Stimulated activated CD4-positive, alpha-beta T cell treated with anti-CD3 and anti-CD28 coated beads, Interleukin-12 subunit alpha, Interleukin-12 subunit beta, amount 100 ng/mL, for 48 hours (primary cell): Measurements from ENCODE around the gene GDF9.

Experiments
- DNase-seq, 3 donors: peaks; one replicate each; pipeline ENCODE4 v3.0.0-alpha.2; 2020; ENCODE audit warnings: low read depth in 2 of 3, low spot score in 1 of 3

GDF9 gene

DNA sequence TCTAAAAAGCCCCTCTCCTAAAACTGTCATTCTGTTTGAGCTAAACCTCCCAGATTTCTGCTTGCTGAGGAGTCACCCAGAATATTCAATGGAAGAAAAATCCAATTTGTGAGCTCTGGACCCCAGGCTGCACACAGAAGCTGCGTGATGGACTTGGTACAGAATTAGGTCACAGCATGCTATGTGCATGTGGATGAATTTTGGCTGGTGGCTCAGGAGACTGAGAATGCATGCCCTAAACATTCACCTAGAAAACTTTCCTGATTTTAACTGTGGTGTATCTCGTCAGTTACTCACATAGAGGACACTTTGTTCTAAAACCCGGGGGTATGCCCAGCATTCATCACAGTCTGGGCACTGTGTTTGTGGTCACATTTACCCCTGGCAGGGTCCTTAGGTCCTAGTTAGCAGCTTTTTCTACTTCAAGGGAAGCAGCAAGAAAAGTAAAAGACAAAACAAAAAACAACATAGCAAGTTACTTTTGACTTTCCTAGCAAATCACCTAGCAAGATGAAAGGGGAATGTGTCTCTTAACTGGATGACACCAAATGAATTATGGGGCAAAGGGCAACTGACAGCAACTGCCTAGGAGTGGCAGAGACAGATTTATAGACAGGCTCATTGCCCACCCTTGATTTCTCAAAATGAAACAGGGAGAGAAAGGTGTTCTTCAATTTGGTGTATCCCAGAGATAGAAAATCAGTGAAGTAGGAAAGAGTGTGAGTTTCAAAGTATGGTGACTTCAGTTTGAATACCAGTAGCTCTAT, 27.6 kb downstream of the GDF9 start:
- DNase-seq, result no peak

DNA sequence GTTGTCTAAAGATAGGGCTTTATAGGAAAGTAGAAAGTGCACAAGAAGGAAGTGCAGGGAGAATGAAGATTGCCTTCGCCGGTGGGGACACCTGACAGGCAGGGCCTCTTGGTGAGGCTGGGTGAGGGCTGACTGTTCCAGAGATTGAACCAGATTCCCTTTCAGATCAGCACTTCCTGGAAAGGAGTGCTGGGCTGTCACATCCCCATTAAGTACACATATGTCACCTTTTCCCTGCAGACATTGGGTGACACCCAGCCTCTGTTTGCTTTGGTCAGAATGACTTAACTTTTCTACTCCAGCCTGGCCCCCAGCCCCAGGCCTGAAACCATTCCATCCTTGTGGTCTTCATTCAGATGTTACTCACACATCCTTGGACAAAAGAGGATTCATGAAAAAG, 28.4 kb downstream of the GDF9 start:
- no peak for DNase-seq

DNA sequence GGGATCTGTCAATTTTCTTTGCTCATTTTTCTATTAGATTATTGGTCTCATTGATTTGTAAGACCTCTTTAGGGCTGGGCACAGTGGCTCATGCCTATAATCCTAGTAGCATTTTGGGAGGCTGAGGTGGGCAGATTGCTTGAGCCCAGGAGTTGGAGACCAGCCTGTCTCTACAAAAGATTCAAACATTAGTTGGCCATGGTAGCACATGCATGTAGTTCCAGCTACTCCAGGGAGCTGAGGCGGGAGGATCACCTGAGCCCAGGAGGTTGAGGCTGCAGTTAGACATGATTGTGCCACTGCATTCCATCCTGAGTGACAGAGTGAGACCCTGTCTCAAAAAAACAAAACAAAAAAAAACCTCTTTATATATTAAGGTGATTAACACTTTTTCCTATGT, 29.4 kb downstream of the GDF9 start:
- DNase-seq, result no peak

DNA sequence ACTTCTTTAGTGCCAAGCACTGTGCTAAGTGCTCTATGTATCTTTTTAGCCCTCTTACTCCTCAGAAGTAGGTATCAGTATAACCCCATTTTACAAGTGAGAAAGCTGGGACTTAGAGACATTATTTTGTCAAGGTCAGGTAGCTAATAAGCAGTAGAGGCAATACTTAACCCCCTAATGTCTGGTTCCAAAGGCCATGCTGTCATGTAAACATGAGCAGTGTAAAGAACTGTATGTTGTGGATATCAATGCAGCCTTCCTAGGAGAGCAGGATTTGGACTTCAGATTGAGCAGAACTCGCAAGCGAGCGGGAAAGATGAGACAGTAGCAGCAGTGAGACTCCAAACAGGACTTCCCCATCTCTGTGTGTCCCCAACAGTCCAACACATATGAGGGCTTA, 32.2 kb downstream of the GDF9 start:
- no peak for DNase-seq

DNA sequence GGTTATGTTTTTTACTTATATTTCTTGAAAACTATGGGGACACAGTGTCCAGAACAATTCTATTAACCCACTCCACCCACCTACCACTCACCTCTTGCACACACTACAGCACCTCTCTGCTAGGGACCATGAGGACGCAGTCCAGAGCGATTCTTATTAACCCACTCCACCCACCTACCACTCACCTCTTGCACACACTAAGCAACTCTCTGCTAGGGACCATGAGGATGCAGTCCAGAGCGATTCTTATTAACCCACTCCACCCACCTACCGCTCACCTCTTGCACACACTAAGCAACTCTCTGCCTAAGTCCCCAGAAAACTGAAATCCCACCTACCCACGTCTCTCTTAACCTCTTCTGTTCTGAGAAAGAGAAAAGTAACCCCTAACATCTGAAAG, 33.7 kb downstream of the GDF9 start:
- DNase-seq, result no peak

DNA sequence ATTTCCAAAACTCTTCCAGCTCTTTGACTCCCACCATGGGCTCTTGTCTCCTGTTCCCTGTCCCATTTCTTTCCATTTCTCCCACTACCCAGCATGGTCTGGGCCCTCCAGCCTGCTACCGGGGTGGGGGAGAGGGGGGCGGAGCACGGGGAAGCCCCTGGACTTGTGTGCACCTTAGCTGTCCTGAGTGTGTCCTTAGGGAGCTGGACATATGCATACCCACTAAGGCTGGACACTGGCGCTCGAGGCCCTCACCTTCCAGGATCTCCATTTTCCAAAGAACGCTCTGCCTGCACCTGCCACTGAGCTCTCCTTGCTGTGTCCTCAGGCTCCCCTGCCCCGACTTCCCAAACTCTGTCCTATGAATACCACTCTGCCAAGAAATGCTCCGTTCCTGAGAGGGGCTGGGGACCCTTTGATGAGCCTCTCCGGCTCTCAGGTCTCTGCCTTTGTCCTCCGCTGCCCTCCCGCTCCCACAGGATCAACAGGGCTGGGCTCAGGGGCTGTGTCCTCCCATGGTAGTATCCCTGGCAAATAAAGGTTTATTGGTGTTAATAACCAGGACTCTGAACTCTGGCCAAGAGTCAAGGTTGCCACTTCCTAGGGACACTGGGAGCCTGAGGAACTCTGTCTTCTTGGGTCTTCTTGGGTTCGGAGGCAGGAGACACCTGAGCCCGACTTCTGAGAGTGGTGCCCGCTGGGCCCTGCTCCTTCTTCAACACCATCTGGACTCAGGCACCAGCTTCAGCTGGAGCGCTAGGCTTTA, 35.0 kb downstream of the GDF9 start:
- no peak for DNase-seq

DNA sequence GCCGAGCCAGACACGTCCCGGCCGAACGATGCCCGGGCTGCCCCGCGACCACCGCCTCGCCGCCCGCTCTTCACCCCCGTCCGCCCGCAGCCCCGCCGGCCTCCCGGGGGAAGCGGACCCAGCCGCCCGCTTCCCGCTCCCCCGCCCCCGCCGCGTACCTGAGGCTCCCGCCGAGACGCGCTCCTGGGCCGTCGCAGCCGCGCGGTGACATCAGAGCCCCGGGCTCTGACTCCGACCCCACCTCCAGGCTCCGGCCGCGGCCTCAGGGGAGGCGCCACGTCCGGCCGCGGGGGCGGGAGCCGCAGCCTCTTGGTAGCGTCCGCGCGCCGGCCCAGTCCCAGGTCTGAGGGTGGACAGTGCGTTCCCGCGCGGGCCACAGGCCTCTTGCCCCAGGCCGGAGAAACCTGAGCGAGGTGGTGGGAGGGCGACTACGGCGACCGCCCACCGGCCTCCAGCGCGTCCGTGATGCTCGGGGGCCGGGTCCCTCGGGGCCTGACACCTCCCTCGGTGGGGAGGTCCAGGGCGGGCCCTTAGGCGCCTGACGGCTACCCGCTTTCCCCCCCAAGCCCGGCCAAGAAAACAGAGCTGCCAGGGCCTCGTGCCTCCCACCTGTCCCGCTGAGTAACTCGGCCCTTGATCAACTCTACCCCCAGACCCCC, 35.7 kb downstream of the GDF9 start, which contains the start of gene SHROOM1:
SHROOM1 (minus strand) TSS at position 212 of the 659 bp plus-strand sequence. CDS start 4,507 bp downstream, outside the sequence.
- DNase-seq, result no peak

DNA sequence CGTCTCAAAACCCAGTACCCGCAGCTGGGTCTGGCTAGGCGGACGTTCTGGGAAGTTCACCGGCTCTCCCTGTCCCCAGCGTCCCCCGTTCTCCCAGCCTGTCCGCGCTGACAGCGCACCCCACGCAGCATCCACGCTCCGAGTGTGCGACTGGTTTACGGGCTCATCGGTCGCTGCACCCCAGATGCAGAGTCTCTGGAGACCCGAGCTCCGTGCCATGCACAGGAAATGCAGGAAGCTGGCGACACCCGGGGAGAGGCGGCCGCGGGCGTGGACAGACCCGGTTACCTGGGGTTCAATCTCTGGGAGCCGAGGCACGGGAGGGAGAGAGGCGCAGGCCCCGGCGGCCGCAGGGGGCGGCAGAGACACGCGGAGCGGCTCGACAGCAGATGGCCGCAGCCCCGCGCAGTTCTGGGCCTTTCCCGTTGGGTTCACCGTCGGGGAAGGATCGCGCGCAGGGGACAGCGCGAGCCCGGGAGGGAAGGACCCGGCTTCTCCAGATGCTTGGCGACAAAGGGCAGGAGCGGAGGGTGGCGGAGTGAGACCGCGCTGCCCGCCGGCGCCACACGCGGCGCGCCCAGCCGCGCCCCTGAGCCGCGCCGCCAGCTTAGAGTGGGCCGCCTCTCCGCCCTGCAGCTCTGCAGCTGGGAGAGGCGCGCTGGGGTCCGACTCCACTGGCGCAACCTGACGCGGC, 36.4 kb downstream of the GDF9 start:
- peak; percentile 34 to 67 (median 58) for DNase-seq

DNA sequence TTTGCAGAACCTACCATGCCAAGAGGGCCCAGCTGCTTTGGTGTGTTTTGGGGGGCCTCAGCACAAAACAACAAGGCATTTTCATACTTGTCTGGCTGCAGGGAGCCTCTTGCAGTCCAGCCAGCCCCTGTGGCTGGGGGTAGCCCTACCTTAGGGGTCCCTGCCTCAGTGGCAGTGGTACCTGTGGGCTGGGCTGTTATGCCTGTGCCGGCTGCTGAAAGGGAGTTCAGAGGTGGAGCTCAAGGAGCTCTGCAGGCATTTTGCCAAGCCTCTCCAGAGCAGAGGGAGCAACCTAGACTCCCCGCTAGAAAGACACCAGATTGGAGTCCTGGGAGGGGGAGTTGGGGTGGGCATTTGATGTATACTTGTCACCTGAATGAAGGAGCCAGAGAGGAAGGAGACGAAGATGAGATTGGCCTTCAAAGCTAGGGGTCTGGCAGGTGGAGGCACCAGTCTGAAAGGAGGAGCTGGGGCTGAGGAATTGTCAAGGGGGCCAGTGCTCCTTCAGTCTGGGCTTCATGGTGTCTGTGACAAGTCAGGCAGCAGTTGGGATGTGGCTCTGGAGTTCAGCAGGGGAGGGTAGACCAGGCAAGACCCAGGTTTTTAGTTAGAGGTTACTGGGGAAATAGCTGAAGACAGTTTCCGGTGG, 37.3 kb downstream of the GDF9 start:
- DNase-seq, result no peak

DNA sequence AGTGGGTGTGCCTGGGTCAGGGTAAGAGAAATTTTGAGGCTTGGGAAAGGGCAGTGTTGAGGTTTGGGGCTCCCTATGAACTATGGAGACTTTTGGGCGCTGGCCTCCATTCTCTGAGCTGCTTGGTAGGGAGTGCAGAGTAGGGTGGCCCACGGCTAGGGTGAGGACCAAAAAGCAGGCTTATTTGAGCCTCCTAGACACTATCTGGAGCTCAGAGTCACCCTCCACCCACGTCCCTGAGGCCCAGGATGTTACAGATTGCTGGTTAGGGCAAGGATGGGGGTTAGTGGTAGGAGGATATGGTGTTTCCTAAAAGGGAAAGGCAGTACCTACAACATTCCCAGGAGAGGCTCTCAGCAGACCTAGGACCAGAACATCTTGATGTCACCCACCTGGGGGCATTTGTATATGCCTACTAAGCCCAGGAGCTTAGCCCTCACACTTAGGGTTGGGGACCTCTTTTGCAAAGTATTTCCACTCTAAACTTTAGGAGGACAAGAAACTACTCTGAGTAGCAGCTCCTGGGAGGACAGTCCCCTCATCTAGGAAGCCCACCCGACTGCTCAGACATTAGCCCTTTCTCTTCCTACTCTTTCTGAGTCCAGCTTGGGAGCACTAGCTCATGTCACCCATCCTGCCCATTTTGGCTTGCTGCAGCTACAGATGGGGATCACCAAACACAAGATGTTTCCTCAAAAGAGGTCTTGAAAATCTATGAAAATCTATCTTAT, 38.2 kb downstream of the GDF9 start:
- no peak for DNase-seq

DNA sequence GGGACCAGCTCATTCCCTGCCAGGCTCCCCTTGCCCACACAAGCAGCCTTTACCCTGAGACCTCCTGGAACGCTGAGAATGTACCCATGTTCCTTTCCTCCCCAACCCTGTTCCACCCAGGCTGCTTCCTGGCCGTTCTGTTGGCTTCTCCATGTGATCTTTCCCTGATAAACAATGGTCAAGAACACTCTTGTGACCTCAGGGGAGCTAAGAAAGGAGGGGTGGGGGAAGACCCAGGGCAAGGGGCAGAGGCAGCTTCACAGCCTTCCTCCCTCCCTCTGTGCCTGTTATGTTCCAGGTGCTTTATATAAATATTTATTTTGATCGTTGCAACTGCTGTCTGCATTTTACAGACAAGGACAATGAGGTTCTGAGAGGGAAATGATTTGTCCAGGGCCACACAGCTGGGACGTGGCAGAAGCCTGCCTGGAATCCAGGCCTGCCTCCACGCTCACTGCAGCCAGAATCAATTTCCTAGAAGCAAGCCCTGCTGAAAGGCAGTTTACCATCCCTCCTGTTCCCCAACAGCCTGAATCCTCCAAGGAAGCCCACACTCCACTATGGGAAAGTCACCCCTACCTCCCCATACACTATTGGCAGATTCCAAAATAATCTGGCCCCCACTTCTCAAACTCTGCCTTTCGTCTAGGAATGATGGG, 39.7 kb downstream of the GDF9 start:
- no peak for DNase-seq

DNA sequence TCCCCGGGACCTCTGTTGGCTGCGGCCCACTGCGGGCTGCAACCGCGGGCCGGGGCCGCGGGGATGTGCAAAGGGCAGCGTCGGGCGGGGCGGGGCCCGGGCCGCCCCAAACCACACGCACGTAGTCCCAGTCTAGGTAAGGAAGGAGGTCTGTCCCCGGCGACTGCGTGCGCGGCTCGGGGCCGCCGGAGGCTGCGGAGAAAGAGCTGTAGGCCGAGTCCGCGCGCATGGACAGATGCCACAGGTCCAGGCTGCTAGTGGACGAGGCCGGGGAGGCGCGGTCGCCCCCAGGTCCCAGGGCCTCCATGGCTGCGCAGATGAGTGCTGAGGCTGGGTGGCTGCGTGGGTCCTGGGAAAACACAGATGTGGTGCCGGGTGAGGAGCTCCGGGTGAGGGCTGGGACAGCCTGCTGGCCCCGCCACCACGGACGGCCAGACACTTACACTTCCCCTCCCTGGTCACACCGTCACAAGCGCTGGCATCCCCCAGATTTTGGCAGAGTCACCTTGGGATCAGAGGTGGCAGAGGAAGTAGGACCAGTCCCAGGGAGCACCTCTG, 40.4 kb downstream of the GDF9 start:
- no peak for DNase-seq

DNA sequence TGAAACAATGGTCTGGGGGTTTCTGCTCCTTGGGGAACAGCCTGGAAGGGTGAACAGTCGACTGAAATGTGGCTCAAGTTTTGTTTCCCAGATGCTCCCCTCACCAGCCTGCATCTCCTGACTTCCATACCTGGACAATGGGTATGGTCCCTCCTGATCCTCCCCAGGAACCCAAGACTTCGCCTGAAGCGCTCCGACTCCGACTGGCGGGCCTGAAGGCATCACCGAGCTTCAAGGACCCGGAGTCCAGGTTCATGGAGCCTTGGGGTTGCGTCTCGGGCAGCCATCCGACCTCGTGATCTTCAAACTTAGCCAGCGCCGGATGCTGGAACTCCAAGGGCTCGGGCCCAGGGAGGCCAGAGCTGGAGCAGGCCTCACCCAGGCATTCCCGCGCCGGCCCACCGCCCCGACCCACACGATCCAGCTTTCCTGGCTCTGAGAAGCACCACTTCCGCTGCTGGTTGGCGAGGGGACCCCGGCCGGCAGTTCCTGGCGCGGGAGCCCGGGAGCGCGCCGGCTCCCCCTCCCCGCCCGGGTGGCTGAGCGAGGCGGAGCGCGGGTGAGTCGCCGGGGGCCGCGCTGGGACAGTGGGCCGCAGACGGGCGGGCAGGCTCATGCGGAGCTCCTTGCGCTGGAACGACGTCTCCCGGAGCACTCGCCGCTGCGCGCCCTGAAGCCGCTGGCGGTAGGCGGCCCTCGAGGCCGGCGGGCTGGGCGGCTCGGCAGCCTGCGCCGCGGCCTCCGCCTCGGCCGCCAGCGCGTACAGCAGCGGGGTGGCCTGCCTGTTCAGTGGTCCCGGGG, 41.0 kb downstream of the GDF9 start:
- no peak for DNase-seq

DNA sequence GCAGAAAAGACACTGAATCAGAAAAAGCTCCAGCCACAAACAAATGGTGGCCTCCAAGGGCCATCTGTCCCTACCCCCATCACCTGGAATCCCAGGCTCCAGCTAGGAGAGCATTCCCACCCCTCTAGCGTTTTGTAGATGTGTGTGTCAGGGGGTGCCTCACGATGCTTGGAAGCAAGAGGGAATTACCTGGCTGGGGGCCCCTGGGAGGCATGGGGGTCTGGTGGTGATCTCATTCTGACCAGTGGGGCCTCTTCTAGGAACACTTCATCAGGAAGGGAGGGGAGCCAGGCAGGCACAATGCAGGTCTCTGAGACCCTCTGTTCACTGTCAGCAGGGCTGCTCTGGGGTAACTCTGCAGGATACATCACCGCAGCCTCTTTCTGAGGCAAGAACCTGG, 41.8 kb downstream of the GDF9 start:
- DNase-seq, result no peak

DNA sequence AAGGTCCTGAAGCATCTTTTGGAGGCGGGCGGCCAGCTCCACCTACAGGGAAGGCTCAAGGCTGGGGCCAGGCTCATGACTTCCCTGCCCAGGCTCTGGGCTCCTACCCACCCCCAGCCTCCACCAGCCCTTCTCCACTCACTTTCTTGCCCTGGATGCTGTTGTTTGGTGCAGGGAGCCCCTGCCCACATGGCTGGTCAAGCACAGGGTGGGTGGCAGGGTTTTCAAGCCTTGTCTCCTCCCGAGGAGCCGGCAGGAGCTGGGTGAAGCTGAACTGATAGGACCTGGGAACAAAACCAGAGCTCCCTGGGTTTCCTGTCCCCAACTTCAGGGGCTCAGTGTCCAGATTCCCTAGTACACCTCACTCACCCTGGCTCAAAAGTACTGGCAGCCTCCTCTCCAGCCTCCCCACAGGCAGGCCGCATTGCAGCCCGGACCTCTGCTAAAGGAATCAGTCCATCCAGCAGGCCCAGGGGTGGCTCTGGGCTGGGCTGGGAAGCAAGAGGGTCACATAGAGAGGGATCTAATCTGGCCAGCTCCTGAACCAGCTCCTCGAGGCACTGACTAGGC, 42.7 kb downstream of the GDF9 start:
- no peak for DNase-seq

DNA sequence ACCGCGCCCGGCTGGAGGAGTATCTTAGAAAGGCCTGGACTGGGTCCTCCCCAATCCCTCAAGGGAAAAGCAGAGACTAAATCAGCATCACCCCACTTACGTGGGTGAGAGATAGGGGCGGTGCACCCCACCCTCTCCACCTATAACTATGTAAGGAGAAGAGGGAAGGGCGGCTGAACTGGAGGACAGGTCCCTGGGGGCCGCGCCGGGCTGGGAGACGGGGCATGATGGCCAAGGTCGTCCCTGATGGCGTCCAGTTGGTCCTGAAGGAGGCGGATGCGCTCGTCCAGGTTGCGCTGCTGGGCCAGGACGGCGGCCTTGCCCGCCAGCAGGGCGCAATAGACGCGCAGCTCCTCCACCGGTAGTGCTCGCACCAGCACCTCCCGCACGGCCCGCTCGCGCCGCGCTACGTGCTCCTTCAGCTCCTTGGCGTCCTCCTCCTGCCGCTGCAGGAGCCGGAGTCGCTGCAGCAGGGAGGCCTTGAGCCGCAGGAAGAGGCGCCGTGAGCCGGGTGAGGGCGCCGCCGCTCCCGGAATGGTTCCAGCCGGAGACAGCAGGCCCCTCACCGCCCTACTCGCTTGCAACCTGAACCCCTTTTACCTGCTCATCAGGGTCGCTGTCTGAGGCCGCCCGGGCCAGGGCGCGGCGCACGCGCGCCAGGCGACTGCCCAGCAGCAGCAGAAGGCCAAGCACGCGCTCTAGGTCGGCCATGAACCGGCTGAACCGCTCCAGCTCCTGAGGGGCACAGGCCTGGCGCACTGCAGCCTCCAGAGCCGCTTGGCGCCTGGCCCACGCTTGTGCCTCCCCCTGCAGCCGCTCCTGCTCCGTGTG, 43.4 kb downstream of the GDF9 start:
- no peak for DNase-seq

DNA sequence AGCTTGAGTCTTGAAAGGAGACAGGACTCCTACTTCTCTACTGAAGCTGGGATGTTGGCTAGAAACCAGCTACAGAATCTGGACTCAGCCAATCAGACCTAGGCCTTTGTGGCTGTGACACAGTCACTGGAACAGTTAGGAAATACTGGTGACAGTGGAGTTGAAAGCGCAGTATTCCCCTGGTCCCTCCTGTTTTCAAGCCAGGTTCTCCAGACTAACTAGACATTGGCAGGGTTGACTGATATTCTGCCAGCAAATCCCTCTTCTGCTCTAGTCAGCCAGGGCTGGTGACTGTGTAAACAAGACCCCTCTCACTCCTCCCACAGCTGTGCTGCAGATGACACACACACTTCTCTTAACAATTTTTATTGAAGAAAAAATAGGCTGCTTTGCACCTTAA, 44.5 kb downstream of the GDF9 start:
- DNase-seq, result no peak
